ENCODE measurements around the gene SNRPB2. TPM values are rescaled to one million over a fixed set of nuclear protein-coding genes. Genes with fewer than 3 reads are reported as not detected.

The SNRPB2 gene
- total RNA-seq, 4 donors from 2014 or later, result 8.2 to 59.5 (median 36.4) TPM

- TF ChIP-seq, protein P1, sequence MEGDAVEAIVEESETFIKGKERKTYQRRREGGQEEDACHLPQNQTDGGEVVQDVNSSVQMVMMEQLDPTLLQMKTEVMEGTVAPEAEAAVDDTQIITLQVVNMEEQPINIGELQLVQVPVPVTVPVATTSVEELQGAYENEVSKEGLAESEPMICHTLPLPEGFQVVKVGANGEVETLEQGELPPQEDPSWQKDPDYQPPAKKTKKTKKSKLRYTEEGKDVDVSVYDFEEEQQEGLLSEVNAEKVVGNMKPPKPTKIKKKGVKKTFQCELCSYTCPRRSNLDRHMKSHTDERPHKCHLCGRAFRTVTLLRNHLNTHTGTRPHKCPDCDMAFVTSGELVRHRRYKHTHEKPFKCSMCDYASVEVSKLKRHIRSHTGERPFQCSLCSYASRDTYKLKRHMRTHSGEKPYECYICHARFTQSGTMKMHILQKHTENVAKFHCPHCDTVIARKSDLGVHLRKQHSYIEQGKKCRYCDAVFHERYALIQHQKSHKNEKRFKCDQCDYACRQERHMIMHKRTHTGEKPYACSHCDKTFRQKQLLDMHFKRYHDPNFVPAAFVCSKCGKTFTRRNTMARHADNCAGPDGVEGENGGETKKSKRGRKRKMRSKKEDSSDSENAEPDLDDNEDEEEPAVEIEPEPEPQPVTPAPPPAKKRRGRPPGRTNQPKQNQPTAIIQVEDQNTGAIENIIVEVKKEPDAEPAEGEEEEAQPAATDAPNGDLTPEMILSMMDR (IDR thresholded peaks at IDR 0.05), result no peak
- TF ChIP-seq POLR2A (IDR thresholded peaks at IDR 0.05), result no peak
- DNase-seq, result no peak
- Histone ChIP-seq H3K4me1 (no peaks in the 10 kb centered on the region), H3K9me3 (no peaks in the 10 kb centered on the region), H3K36me3 (no peaks in the 10 kb centered on the region), H3K27me3 (no peaks in the 10 kb centered on the region), H3K27ac (no peak overlapping the region), H3K4me3 (no peak overlapping the region)
- intact Hi-C loops (cut with DNase I; ENCODE audit: low total_unique reads), result no loop called here
Observed at GRCh38 chr20:16778159-16778558, 48.3 kb downstream of the SNRPB2 start.

DNA sequence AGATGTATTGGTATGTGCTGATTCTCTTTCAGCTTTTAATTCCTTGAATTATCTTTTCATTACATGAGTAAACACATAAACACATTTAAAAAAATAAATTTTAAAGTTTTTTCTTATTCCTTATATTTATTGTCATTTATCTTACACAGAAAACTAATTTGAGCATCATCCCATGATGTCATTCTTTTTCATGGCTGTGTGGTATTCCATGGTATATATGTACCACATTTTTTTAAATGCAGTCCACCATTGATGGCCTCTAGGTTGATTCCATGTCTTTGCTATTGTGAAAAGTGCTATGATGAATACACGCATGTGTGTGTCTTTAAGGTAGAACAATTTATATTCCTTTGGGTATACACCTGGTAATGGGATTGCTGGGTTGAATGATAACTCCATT lies 51.7 kb downstream of the SNRPB2 start:
- Histone ChIP-seq H3K4me1 (no peaks in the 10 kb centered on the region), H3K4me3 (no peak overlapping the region), H3K9me3 (no peaks in the 10 kb centered on the region), H3K27me3 (no peaks in the 10 kb centered on the region), H3K36me3 (no peaks in the 10 kb centered on the region), H3K27ac (no peak overlapping the region)
- intact Hi-C loops (cut with DNase I; ENCODE audit: low total_unique reads), result no loop called here
- DNase-seq, result no peak
- no peak for TF ChIP-seq POLR2A (IDR thresholded peaks at IDR 0.05)
- TF ChIP-seq, protein P1 (IDR thresholded peaks at IDR 0.05), result no peak

DNA sequence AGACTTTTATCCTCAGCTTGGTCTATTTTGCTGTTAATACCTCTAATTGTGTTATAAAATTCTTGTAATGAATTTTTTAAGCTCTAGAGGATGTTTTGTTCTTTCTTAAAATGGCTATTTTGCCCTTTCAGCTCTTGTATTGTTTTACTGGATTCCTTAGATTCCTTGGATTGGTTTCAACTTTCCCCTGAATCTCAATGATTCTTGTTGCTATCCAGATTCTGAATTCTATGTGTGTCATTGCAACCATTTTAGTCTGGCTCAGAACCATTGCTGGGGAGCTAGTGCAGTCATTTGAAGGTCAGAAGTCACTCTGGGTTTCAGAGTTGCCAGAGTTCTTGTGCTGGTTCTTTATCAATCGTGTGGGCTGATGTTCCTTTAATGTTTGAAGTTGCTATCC lies 55.4 kb downstream of the SNRPB2 start:
- H3K27ac ChIP-seq, result no peak overlapping the region
- H3K36me3 ChIP-seq, result no peaks in the 10 kb centered on the region
- H3K9me3 ChIP-seq, result no peaks in the 10 kb centered on the region
- no peaks in the 10 kb centered on the region for H3K4me1 ChIP-seq
- no peak for DNase-seq
- no peaks in the 10 kb centered on the region for H3K27me3 ChIP-seq
- TF ChIP-seq POLR2A (IDR thresholded peaks at IDR 0.05), result no peak
- TF ChIP-seq, protein P1 (IDR thresholded peaks at IDR 0.05), result no peak
- intact Hi-C loops (cut with DNase I; ENCODE audit: low total_unique reads), result no loop called here
- H3K4me3 ChIP-seq, result no peak overlapping the region

Small RNA genes within 50 kb of the gene (small RNA-seq; reads per million reads assigned to genes)
- not detected for gene AL135938.1

Other genes starting within 250 kb of the SNRPB2 start
- 10 to 100 TPM in 3 of 4 donors, 1 to 10 TPM in 1; 8.7 to 20.6 (median 16.6) TPM for gene KIF16B, start 156.6 kb upstream of the SNRPB2 start, total RNA-seq
- gene OTOR, start 18.3 kb downstream of the SNRPB2 start, total RNA-seq, result not detected